HL-60 (cell line): ENCODE measurements around the gene VAMP3.
A peak's percentile ranks its signal among the peaks of the same experiment; 100 is the strongest.

Experiments used
- DNase-seq, 2 experiments: peaks; one replicate each; pipeline ENCODE4 v3.0.0-alpha.2; 2010 to 2020; ENCODE audit warnings: low read depth in 1 of 2, low spot score in 1 of 2
- H3K27ac ChIP-seq: fragments of 250-450 bp; sonication (Bioruptor Pico); replicated peaks from 2 replicates; pipeline ENCODE4 v1.5.1; 2020; ENCODE audit warnings: mild to moderate bottlenecking, moderate library complexity
- H3K27me3 ChIP-seq: fragments of 250-450 bp; sonication (Bioruptor Pico); 2 replicates; pipeline ENCODE4 v1.5.1; 2021; ENCODE audit warnings: mild to moderate bottlenecking, moderate library complexity; ENCODE audit not compliant: insufficient read depth, poor library complexity, severe bottlenecking
- H3K4me3 ChIP-seq: replicated peaks from 2 replicates; pipeline ENCODE4 v1.5.1; 2011; ENCODE audit warnings: mild to moderate bottlenecking, control low read depth, low read length; ENCODE audit not compliant: insufficient read depth
- GABPA ChIP-seq: IDR thresholded peaks from 2 replicates; pipeline ENCODE4 v1.6.1; 2012; ENCODE audit warnings: low read depth
- POLR2AphosphoS5 ChIP-seq: IDR thresholded peaks from 2 replicates; pipeline ENCODE4 v1.6.1; 2012; ENCODE audit warnings: low read depth
- SPI1 ChIP-seq: IDR thresholded peaks from 2 replicates; pipeline ENCODE4 v1.6.1; 2012; ENCODE audit warnings: low read depth, mild to moderate bottlenecking, borderline replicate concordance
- TF ChIP-seq, protein P1 (sequence below): IDR thresholded peaks from 2 replicates; pipeline ENCODE4 v1.6.1; 2012; ENCODE audit warnings: low read depth; ENCODE audit not compliant: insufficient replicate concordance
- TF ChIP-seq, protein P2 (sequence below): IDR thresholded peaks from one replicate; pipeline ENCODE4 v1.5.1; 2011; ENCODE audit warnings: low read length, control low read depth, inconsistent platforms; ENCODE audit not compliant: insufficient read depth

Gene VAMP3

DNA sequence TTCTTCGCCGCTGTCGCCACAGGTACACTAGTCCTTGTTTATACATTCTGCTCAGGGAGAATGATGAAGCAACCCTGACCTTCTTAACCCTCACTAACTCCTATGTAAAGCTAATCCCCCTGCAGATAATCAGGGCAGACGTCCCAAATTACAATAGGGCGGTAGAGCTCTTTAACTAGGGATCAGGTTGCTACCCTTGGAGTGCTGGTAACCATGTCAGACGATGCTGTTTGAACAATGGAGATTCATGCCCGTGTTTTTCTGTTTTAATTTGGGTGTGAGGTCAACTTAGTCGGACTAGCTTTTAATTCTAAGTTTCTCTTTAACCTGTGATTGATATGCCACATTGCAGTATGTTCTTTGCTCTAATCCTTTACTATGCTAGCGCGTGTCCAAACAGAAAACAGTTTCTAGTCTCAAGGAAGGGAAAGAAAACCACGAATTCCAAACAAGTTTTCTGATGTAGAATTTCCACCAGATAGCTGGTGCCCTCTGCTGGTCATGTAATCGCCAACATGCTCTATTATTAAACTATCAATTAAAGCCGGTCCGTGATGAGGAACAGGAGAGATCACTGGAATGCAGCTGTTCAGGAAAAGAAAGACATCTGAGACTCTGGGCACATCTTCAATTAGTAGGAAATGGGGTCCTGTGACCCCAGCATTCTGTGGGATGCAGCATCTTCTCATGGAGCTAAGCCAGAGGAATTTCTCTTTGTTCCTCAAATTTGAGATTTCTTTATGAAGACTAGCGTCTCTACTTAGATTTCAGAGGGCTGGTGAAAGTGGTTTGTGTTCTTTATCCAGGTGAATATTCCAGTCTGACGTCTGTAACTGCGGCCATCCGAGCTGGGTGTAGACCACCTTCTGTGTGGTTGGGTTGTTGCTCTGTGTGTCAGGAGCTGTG, 18.3 kb upstream of the VAMP3 start:
- no peak overlapping the region for H3K27ac ChIP-seq
- TF ChIP-seq, protein P1, sequence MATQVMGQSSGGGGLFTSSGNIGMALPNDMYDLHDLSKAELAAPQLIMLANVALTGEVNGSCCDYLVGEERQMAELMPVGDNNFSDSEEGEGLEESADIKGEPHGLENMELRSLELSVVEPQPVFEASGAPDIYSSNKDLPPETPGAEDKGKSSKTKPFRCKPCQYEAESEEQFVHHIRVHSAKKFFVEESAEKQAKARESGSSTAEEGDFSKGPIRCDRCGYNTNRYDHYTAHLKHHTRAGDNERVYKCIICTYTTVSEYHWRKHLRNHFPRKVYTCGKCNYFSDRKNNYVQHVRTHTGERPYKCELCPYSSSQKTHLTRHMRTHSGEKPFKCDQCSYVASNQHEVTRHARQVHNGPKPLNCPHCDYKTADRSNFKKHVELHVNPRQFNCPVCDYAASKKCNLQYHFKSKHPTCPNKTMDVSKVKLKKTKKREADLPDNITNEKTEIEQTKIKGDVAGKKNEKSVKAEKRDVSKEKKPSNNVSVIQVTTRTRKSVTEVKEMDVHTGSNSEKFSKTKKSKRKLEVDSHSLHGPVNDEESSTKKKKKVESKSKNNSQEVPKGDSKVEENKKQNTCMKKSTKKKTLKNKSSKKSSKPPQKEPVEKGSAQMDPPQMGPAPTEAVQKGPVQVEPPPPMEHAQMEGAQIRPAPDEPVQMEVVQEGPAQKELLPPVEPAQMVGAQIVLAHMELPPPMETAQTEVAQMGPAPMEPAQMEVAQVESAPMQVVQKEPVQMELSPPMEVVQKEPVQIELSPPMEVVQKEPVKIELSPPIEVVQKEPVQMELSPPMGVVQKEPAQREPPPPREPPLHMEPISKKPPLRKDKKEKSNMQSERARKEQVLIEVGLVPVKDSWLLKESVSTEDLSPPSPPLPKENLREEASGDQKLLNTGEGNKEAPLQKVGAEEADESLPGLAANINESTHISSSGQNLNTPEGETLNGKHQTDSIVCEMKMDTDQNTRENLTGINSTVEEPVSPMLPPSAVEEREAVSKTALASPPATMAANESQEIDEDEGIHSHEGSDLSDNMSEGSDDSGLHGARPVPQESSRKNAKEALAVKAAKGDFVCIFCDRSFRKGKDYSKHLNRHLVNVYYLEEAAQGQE: no peak
- TF ChIP-seq SPI1 (no peak), POLR2AphosphoS5 (no peak), GABPA (no peak)
- TF ChIP-seq, protein P2, sequence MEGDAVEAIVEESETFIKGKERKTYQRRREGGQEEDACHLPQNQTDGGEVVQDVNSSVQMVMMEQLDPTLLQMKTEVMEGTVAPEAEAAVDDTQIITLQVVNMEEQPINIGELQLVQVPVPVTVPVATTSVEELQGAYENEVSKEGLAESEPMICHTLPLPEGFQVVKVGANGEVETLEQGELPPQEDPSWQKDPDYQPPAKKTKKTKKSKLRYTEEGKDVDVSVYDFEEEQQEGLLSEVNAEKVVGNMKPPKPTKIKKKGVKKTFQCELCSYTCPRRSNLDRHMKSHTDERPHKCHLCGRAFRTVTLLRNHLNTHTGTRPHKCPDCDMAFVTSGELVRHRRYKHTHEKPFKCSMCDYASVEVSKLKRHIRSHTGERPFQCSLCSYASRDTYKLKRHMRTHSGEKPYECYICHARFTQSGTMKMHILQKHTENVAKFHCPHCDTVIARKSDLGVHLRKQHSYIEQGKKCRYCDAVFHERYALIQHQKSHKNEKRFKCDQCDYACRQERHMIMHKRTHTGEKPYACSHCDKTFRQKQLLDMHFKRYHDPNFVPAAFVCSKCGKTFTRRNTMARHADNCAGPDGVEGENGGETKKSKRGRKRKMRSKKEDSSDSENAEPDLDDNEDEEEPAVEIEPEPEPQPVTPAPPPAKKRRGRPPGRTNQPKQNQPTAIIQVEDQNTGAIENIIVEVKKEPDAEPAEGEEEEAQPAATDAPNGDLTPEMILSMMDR: peak; percentile 62
- peak in 1 of 2 experiments; percentile 45 for DNase-seq
- no peaks in the 10 kb centered on the region for H3K27me3 ChIP-seq
- H3K4me3 ChIP-seq: peak overlapping the region; percentile 21

DNA sequence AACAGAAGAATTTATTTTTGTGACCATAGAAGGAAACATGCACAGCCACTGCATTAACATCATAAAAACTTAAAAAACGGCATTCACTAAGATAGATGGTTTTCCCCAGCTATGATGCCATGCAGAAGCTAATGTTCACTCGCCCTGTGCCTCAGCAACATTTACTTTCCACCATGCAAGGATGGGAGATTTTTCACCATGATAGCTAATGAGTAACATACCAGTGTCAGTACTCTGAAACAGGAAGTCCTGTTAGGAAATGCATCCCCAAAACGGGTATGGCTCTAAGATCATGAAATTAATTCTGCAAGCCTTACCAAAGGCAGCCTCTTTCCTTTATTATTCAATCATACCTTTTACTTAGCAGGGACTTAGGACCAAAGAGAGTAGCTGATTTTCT, 17.5 kb upstream of the VAMP3 start:
- DNase-seq: peak in 1 of 2 experiments; percentile 19
- H3K4me3 ChIP-seq: no peak overlapping the region
- TF ChIP-seq, protein P2: no peak
- no peak for TF ChIP-seq POLR2AphosphoS5
- peak; percentile 50; the same call in 1 of the 2 replicates for TF ChIP-seq SPI1
- TF ChIP-seq, protein P1: no peak
- no peak for TF ChIP-seq GABPA
- H3K27me3 ChIP-seq: no peaks in the 10 kb centered on the region
- no peak overlapping the region for H3K27ac ChIP-seq

DNA sequence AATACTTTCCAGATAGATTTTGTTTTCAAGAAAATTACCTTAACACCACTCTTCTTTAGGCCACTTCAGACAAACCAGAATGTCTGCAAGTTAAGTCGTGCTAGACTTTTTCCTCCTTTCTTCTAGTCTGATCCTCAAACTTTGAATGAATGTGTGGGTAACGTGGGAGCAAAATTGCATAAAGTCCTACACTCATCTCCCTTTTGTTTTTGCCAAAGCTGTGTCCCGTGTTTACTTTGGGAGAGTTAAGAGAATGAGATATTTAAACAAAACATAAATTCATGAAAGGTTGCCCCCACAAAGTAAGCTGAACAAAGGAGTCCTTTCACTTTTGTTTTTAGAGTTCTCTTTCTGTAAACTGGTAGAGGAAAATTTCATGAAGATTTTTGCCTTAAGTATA, 16.9 kb upstream of the VAMP3 start:
- Histone ChIP-seq H3K27me3 (no peaks in the 10 kb centered on the region), H3K27ac (no peak overlapping the region), H3K4me3 (no peak overlapping the region)
- no peak for TF ChIP-seq POLR2AphosphoS5
- TF ChIP-seq, protein P1: no peak
- no peak for TF ChIP-seq GABPA
- no peak for TF ChIP-seq SPI1
- TF ChIP-seq, protein P2: no peak
- DNase-seq: no peak
